Measurements from ENCODE around the gene DENND2A. TPM values are rescaled to one million over a fixed set of nuclear protein-coding genes. Genes with fewer than 3 reads are reported as not detected.

DENND2A gene
- total RNA-seq, 4 donors from 2014 or later, result 25.2 to 83.5 (median 46.5) TPM

DNA sequence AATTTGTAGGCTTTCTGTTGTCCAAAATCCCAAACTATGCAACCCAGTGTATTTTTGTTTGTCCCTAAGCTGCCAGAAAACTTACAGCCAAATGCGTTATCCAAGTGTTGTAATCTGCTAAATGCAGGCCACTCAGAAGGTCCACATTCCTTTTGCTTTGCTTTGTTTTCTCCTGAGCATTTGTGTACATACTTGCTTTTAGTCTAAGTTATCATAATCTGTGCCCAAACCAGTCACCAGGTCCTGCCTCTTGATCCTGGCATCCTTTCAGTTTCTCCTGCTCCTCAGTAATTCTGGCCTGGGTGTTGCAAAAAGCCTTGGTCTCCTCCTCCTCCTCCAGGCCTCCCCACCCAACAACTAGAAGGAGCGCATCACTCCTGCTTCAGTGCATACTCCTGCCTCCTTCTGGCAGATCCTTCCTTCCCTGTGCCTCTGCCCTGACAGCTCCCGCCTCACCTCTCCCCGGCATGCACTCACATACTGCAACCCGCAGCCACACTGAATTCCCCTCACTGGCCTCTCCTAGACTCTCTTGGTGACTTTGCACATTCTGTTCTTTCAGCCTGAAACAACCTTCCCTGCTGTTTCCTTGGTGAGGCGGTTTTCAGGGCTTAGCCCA is 2.3 kb downstream of the DENND2A start:
- Histone ChIP-seq H3K36me3 (no peaks in the 10 kb centered on the region), H3K27ac (peak overlapping the region; percentile 22 to 98 (median 96)), H3K4me1 (peaks cover 0 to 82% (median 33%) of the 10 kb centered on the region in 3 donors), H3K27me3 (no peaks in the 10 kb centered on the region), H3K9me3 (no peaks in the 10 kb centered on the region), H3K4me3 (peak overlapping the region in 1 of 2 donors; percentile 65)
- WGBS, 2 donors (ENCODE audit: low coverage in 1 of 2), result 22 to 46% methylated on average over 5 to 6 of the region's 6 CpGs
- peak; percentile 69 for ATAC-seq
- peak; percentile 13 for TF ChIP-seq POLR2AphosphoS5 (IDR thresholded peaks at IDR 0.05)
- TF ChIP-seq, protein P1, sequence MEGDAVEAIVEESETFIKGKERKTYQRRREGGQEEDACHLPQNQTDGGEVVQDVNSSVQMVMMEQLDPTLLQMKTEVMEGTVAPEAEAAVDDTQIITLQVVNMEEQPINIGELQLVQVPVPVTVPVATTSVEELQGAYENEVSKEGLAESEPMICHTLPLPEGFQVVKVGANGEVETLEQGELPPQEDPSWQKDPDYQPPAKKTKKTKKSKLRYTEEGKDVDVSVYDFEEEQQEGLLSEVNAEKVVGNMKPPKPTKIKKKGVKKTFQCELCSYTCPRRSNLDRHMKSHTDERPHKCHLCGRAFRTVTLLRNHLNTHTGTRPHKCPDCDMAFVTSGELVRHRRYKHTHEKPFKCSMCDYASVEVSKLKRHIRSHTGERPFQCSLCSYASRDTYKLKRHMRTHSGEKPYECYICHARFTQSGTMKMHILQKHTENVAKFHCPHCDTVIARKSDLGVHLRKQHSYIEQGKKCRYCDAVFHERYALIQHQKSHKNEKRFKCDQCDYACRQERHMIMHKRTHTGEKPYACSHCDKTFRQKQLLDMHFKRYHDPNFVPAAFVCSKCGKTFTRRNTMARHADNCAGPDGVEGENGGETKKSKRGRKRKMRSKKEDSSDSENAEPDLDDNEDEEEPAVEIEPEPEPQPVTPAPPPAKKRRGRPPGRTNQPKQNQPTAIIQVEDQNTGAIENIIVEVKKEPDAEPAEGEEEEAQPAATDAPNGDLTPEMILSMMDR (IDR thresholded peaks at IDR 0.05), result peak in 2 of 4 experiments; percentile 30 to 59
- peak in 1 of 2 donors; percentile 21 for TF ChIP-seq POLR2A (IDR thresholded peaks at IDR 0.05)
- TF ChIP-seq EP300 (IDR thresholded peaks at IDR 0.05), result no peak

DNA sequence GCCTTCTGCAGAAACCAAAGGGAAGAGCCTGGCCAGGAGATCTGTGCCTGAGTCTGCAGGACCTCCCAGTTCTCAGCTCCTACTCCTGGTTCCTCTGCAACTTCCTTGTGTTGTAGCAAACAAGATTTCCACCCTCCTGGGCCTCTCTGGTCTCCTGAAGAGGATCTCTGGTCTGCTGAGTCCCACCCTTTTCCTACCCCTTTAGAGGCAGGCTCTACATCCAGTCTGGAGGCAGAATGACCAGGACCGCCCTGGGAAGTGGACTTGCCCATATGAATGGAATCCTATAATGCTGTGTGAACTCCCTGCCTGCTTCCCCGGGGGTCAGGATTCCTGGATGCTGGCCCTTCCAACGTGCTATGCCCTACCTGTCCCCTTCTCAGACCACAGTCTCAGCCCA is 3.2 kb downstream of the DENND2A start:
- no peaks in the 10 kb centered on the region for H3K9me3 ChIP-seq
- H3K4me1 ChIP-seq, result peaks cover 0 to 87% (median 35%) of the 10 kb centered on the region in 3 donors
- no peaks in the 10 kb centered on the region for H3K36me3 ChIP-seq
- TF ChIP-seq POLR2AphosphoS5 (IDR thresholded peaks at IDR 0.05), result no peak
- TF ChIP-seq, protein P1 (IDR thresholded peaks at IDR 0.05), result no peak
- TF ChIP-seq POLR2A (IDR thresholded peaks at IDR 0.05), result no peak
- TF ChIP-seq EP300 (IDR thresholded peaks at IDR 0.05), result no peak
- no peak for ATAC-seq
- WGBS, 2 donors (ENCODE audit: low coverage in 1 of 2), result 69% methylated on average over 3 of the region's 3 CpGs; no CpG with 5 or more reads in 1 of the 2 donors
- peak overlapping the region; percentile 22 to 98 (median 96) for H3K27ac ChIP-seq
- H3K4me3 ChIP-seq, result no peak overlapping the region
- H3K27me3 ChIP-seq, result no peaks in the 10 kb centered on the region

DNA sequence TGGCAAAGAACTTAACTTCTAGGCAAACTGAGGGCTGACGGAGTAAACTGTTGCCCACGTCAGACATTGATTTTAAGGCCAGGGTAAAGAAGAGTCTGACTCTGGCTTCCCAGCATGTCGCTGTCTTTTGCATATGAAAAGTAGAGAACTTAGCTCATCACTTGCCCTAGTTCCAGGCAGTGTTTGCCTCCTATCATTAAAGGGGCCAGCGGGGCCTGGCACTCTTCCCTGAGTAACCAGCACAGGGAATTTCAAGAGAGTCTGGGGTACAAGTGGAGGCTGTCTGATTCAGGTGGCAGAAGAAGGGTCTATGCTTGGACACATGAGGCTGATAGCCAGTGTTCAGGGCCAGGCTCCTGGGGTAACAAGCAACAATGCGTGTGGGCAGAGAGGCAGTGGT is 4.8 kb downstream of the DENND2A start:
- Histone ChIP-seq H3K27ac (peak overlapping the region in 3 of 4 donors; percentile 53 to 98 (median 95)), H3K4me1 (peaks cover 0 to 87% (median 44%) of the 10 kb centered on the region in 3 donors), H3K9me3 (no peaks in the 10 kb centered on the region), H3K27me3 (no peaks in the 10 kb centered on the region), H3K36me3 (no peaks in the 10 kb centered on the region), H3K4me3 (no peak overlapping the region)
- 37 to 56% methylated on average over 1 to 3 of the region's 5 CpGs for WGBS, 2 donors (ENCODE audit: low coverage in 1 of 2)
- no peak for ATAC-seq
- TF ChIP-seq EP300 (IDR thresholded peaks at IDR 0.05) (no peak), POLR2AphosphoS5 (IDR thresholded peaks at IDR 0.05) (no peak), POLR2A (IDR thresholded peaks at IDR 0.05) (no peak)
- TF ChIP-seq, protein P1 (IDR thresholded peaks at IDR 0.05), result no peak

DNA sequence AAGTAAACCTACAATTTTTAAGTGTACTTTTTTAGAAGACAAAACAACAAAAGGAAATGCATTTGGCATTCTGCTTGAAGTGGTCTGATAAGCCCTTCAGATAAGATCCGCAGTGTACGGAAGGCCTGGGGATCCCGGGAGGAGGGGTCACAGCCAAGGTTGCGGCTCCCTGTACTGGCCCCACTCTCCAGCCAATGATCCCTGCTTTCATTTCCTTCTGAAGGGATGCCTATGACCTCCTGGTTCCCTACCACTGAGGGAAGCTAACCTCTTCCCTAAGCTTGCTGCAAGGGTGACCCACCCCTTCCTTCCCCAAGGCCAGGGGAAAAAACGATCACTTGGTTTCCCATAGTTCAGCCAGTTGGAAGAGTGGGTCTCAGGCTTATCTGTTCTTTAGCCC is 5.3 kb downstream of the DENND2A start:
- H3K4me3 ChIP-seq, result no peak overlapping the region
- no peaks in the 10 kb centered on the region for H3K36me3 ChIP-seq
- no peaks in the 10 kb centered on the region for H3K9me3 ChIP-seq
- TF ChIP-seq POLR2A (IDR thresholded peaks at IDR 0.05), result no peak
- TF ChIP-seq, protein P1 (IDR thresholded peaks at IDR 0.05), result no peak
- no peak for TF ChIP-seq EP300 (IDR thresholded peaks at IDR 0.05)
- no peak for TF ChIP-seq POLR2AphosphoS5 (IDR thresholded peaks at IDR 0.05)
- no peak for ATAC-seq
- peaks cover 0 to 91% (median 46%) of the 10 kb centered on the region in 3 donors for H3K4me1 ChIP-seq
- H3K27me3 ChIP-seq, result no peaks in the 10 kb centered on the region
- peak overlapping the region in 3 of 4 donors; percentile 53 to 98 (median 95) for H3K27ac ChIP-seq
- 38 to 61% methylated on average over 2 to 5 of the region's 5 CpGs for WGBS, 2 donors (ENCODE audit: low coverage in 1 of 2)

DNA sequence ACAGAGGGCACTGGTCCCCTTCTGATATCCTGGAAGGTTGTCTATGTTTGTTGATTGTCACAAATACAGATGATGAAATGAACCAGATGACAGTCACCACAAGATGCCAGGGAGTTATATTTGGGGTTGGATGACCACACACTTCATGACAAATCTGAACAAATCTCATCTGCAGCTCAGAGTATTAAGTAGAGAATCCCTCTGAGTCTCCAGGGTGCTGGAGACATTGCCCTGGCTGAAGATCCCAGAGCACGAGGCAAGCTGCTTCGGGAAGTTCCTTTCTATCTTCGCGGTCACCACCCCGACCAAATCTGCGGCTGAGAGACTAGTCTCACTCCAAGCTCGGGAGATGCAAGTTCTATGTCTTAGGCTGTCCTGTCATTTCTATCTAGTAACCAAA is 9.0 kb downstream of the DENND2A start:
- Histone ChIP-seq H3K36me3 (no peaks in the 10 kb centered on the region), H3K4me3 (no peak overlapping the region), H3K9me3 (no peaks in the 10 kb centered on the region), H3K27me3 (no peaks in the 10 kb centered on the region), H3K27ac (peak overlapping the region; percentile 35 to 82 (median 78)), H3K4me1 (peaks cover 0 to 85% (median 45%) of the 10 kb centered on the region in 3 donors)
- TF ChIP-seq POLR2AphosphoS5 (IDR thresholded peaks at IDR 0.05), result peak; percentile 20
- TF ChIP-seq, protein P1 (IDR thresholded peaks at IDR 0.05), result no peak
- WGBS, 2 donors (ENCODE audit: low coverage in 1 of 2), result 27 to 31% methylated on average over 2 to 6 of the region's 7 CpGs
- ATAC-seq, result peak; percentile 64

Data from gastroesophageal sphincter (tissue), 4 donors.